NCI-H187 treated with DMSO at 0.1 percent for 48 hours (cell line): Measurements from ENCODE around the gene BPIFA3.

Source experiments
- DNase-seq: peaks from one replicate; lab custom pipeline; 2025; lab: John Stamatoyannopoulos, UW

BPIFA3 gene

DNA sequence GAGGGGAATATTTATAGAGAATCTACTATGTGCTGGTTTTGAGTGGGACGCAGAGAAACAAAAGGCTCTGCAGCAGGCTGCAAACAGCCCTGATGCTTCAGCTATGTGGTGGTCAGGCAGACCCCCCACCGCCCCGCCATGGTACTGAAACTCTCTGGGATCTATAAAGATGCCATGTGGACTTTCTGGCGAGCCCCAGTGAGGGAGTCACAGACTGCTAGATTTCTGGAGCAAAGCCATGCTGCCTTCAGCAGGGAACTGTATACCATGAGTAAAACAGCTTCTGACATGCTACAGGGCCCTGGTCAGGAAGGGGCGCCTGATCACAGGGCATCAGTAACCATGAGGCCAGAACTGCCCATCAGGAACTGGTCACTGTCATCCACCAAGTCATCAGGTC is 46.6 kb downstream of the BPIFA3 start:
- DNase-seq, result no peak

DNA sequence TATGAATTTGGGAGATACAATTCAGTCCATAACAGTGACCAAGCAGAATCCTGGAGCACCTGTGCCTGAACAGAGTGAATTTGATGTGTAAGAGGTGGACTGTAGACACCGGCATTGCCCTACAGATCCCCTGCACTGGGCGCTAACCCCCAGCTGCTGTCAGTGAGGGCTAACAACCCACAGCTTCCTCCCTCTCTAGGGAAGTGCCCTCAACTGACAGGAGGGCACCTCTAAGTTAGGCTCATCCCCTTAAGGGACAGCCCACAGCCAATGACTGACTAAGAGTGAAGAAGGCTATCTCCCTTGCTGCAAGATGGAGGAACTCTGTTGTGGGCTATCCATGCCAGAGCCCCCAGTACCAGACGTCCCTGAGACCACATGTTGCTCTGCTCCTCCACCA is 50.5 kb downstream of the BPIFA3 start:
- no peak for DNase-seq

DNA sequence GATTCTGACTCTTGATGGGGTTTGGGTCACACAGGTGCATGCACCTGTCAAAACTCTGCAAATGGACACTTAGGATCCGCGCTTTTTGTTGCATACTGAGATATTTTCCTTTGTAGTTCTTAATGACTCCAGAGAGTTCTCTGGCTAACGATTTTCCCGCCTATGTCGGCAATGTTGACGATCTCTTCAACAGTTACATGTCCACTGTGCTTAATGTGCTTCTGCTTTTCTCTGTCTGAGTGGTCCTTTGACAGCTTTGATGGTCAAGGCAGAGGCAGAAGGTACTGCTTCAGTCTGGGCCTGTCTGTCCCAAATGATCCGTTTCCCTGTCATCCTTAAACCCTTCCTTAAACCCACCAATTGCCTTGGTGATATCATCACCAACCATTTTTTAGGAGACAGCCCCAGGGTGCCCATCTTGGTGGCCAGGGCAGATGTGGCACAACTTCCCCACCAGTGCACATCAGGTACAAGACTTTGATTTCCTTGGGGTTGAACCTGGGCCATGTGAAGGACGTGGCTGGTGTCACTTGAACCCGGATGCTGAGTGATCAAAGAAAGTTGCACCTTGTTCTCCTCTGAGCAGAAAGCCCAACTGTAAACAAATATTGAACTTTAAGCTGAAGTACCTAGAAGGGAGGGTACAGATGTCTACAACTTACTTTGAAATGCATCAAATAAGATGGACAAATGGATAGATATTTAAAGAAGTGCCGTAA is 55.2 kb downstream of the BPIFA3 start:
- no peak for DNase-seq

- DNase-seq, result no peak
These were observed 56.1 kb downstream of the BPIFA3 start for GRCh38 chr20:33273117-33273851.

DNA sequence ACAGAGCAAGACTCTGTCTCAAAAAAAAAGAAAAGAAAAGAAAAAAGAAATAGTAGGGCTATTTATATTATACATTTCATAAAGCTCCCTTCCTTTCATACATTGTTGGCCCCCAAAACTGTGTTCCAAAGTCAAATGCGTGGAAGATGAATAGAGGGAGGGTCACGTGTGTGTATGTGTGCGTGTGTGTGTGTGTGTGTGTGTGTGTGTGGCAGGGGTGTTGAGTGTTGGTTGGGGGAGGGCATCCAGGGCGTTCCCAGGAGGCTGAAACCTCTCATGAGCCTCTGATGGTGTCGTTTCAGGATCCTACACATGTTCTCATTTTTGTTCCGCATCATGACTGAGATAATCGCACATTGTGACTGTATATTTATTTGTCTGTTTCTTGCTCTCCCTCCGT is 58.1 kb downstream of the BPIFA3 start:
- DNase-seq, result no peak

- no peak for DNase-seq
These were observed 58.7 kb downstream of the BPIFA3 start for GRCh38 chr20:33275871-33276270.

- no peak for DNase-seq
These were observed 59.4 kb downstream of the BPIFA3 start for GRCh38 chr20:33276303-33277113.
